K562 (cell line): ENCODE results near the gene GPER1. TPM values are rescaled to one million over a fixed set of nuclear protein-coding genes. Genes with fewer than 3 reads are reported as not detected.

Experiments
- BACH1 ChIP-seq: fragments of 200-800 bp; sonication (Bioruptor generic); IDR thresholded peaks from 2 replicates; pipeline ENCODE4 v1.6.1; 2016; ENCODE audit warnings: missing genetic modification characterization, missing compliant biosample characterization
- CAMTA2 ChIP-seq: fragments of 250-450 bp; sonication (Bioruptor Pico); conservative IDR thresholded peaks from 2 replicates; pipeline ENCODE4 v1.5.1; 2022
- GATAD2A ChIP-seq: fragments of 450-650 bp; IDR thresholded peaks from 2 replicates; pipeline ENCODE4 v1.6.1; 2017
- GTF2F1 ChIP-seq: IDR thresholded peaks from 2 replicates; pipeline ENCODE4 v1.6.1; 2011; ENCODE audit warnings: low read depth, low read length, improper control_type of control experiment
- HMGN3 ChIP-seq: IDR thresholded peaks from 2 replicates; pipeline ENCODE4 v1.6.1; 2011; ENCODE audit warnings: borderline replicate concordance, low read depth, mild to moderate bottlenecking, mixed read lengths, low read length; ENCODE audit not compliant: insufficient read length; ENCODE audit errors: extremely low read depth
- HNRNPLL ChIP-seq: fragments of 200-400 bp; formaldehyde crosslinking; IDR thresholded peaks from 2 replicates; pipeline ENCODE4 v1.6.1; 2017; ENCODE audit warnings: low read length, low read depth, mild to moderate bottlenecking; ENCODE audit not compliant: poor library complexity, severe bottlenecking
- IRF2 ChIP-seq: sonication (generic); formaldehyde crosslinking; IDR thresholded peaks from 2 replicates; pipeline ENCODE4 v1.8.1; 2022; ENCODE audit warnings: mild to moderate bottlenecking, missing genetic modification reagents
- L3MBTL2 ChIP-seq: fragments of 450-650 bp; IDR thresholded peaks from 2 replicates; pipeline ENCODE4 v1.6.1; 2016; ENCODE audit warnings: mild to moderate bottlenecking, moderate library complexity
- PHF8 ChIP-seq: fragments of 200-600 bp; sonication (generic); IDR thresholded peaks from 2 replicates; pipeline ENCODE4 v1.6.1; 2012; ENCODE audit warnings: mixed run types, mild to moderate bottlenecking, inconsistent platforms, low read length, moderate library complexity, borderline replicate concordance
- ZBTB7A ChIP-seq: IDR thresholded peaks from 2 replicates; pipeline ENCODE4 v1.6.1; 2011; ENCODE audit warnings: low read depth, mild to moderate bottlenecking, low read length, moderate library complexity, borderline replicate concordance; ENCODE audit not compliant: control insufficient read depth
- ZC3H8 ChIP-seq: fragments of 450-650 bp; IDR thresholded peaks from 2 replicates; pipeline ENCODE4 v1.6.1; 2017
- ZNF274 ChIP-seq: IDR thresholded peaks from 2 replicates; pipeline ENCODE4 v1.6.1; 2011; ENCODE audit warnings: low read depth, mild to moderate bottlenecking, low read length, moderate library complexity, borderline replicate concordance
- ZSCAN29 ChIP-seq: fragments of 450-650 bp; IDR thresholded peaks from 2 replicates; pipeline ENCODE4 v1.6.1; 2017
- polyA plus RNA-seq, 8 experiments: library from polyadenylated mRNA; depleted of rRNA in 4 of 8; stranded (reverse) in 5 of 8; unstranded in 3 of 8; fragments of >200 nt; fragmentation: Nextera tagmentation in 2 of 8; fragmentation: Illumina TruSeq in 1 of 8; extraction: Ambion mirVana in 2 of 8; extraction: Trizol in 1 of 8; gene quantifications; 2 replicates each; pipeline versions ENCODE4 v1.2.1 to v1.2.3, GENCODE V29; 2011 to 2014; ENCODE audit warnings: inconsistent platforms in 1 of 8, missing spikeins in 1 of 8
- total RNA-seq, 7 experiments: library from RNA; depleted of rRNA in 6 of 7; stranded (reverse); fragments of >200 nt in 6 of 7; fragmentation: Illumina TruSeq in 2 of 7; extraction: Trizol in 2 of 7; gene quantifications; 2 replicates each; pipeline versions ENCODE4 v1.2.1 to v1.2.3, GENCODE V29; 2011 to 2021; ENCODE audit warnings: low replicate concordance in 1 of 7
- TF ChIP-seq, protein P1 (sequence below): fragments of 450-650 bp; IDR thresholded peaks from 2 replicates; pipeline ENCODE4 v1.6.1; 2016; ENCODE audit warnings: mild to moderate bottlenecking, moderate library complexity
- TF ChIP-seq, protein P2 (sequence below), 2 experiments: fragments of 450-650 bp; conservative IDR thresholded peaks; 2 replicates each; pipeline ENCODE4 v1.6.1; 2017; ENCODE audit warnings: mild to moderate bottlenecking in 2 of 2, moderate library complexity in 2 of 2

The GPER1 gene
- total and polyA plus RNA-seq, 9 of the 15 experiments (the other 6 are each of a cell fraction or from before 2014, with no cell fraction given), result 0.04 to 0.09 (median 0.08) TPM; not detected in 6

DNA sequence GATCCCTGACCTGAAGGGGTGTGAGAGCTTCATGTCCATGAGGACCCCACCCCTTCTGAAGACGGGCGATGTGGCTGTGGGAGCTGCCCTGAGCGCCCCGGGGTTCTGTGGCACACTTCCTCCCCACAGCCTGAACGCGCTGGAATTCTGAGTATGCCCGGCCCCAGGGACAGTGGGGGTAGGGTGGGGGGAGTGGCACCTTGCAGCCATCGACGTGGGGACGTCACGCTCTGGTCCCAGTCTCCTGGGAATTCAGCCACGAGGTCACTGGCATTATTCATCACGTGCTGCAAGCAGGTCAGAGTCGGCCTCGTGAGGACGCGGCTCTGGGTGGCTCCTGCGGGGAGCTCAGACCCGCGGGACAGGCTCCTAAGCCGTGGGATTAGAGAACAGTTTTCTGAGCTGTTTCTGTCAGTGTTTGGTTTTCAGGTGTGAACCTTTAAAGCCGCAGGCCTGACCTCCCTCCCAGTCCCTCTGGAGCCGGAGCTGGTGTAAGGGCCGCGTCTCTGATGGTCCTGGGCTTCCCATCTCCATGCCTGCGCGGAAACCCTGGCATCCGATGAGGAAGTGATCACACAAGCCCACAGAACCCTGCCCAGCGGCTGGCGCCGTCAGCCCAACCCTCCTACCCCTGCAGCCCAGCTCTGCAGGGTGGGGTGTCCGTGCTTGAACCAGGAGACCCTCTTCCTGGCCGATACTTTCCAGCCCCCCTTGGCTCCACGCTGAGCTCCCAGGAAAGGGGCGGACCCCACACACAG, 27.4 kb upstream of the GPER1 start (continued):
- TF ChIP-seq, protein P1, sequence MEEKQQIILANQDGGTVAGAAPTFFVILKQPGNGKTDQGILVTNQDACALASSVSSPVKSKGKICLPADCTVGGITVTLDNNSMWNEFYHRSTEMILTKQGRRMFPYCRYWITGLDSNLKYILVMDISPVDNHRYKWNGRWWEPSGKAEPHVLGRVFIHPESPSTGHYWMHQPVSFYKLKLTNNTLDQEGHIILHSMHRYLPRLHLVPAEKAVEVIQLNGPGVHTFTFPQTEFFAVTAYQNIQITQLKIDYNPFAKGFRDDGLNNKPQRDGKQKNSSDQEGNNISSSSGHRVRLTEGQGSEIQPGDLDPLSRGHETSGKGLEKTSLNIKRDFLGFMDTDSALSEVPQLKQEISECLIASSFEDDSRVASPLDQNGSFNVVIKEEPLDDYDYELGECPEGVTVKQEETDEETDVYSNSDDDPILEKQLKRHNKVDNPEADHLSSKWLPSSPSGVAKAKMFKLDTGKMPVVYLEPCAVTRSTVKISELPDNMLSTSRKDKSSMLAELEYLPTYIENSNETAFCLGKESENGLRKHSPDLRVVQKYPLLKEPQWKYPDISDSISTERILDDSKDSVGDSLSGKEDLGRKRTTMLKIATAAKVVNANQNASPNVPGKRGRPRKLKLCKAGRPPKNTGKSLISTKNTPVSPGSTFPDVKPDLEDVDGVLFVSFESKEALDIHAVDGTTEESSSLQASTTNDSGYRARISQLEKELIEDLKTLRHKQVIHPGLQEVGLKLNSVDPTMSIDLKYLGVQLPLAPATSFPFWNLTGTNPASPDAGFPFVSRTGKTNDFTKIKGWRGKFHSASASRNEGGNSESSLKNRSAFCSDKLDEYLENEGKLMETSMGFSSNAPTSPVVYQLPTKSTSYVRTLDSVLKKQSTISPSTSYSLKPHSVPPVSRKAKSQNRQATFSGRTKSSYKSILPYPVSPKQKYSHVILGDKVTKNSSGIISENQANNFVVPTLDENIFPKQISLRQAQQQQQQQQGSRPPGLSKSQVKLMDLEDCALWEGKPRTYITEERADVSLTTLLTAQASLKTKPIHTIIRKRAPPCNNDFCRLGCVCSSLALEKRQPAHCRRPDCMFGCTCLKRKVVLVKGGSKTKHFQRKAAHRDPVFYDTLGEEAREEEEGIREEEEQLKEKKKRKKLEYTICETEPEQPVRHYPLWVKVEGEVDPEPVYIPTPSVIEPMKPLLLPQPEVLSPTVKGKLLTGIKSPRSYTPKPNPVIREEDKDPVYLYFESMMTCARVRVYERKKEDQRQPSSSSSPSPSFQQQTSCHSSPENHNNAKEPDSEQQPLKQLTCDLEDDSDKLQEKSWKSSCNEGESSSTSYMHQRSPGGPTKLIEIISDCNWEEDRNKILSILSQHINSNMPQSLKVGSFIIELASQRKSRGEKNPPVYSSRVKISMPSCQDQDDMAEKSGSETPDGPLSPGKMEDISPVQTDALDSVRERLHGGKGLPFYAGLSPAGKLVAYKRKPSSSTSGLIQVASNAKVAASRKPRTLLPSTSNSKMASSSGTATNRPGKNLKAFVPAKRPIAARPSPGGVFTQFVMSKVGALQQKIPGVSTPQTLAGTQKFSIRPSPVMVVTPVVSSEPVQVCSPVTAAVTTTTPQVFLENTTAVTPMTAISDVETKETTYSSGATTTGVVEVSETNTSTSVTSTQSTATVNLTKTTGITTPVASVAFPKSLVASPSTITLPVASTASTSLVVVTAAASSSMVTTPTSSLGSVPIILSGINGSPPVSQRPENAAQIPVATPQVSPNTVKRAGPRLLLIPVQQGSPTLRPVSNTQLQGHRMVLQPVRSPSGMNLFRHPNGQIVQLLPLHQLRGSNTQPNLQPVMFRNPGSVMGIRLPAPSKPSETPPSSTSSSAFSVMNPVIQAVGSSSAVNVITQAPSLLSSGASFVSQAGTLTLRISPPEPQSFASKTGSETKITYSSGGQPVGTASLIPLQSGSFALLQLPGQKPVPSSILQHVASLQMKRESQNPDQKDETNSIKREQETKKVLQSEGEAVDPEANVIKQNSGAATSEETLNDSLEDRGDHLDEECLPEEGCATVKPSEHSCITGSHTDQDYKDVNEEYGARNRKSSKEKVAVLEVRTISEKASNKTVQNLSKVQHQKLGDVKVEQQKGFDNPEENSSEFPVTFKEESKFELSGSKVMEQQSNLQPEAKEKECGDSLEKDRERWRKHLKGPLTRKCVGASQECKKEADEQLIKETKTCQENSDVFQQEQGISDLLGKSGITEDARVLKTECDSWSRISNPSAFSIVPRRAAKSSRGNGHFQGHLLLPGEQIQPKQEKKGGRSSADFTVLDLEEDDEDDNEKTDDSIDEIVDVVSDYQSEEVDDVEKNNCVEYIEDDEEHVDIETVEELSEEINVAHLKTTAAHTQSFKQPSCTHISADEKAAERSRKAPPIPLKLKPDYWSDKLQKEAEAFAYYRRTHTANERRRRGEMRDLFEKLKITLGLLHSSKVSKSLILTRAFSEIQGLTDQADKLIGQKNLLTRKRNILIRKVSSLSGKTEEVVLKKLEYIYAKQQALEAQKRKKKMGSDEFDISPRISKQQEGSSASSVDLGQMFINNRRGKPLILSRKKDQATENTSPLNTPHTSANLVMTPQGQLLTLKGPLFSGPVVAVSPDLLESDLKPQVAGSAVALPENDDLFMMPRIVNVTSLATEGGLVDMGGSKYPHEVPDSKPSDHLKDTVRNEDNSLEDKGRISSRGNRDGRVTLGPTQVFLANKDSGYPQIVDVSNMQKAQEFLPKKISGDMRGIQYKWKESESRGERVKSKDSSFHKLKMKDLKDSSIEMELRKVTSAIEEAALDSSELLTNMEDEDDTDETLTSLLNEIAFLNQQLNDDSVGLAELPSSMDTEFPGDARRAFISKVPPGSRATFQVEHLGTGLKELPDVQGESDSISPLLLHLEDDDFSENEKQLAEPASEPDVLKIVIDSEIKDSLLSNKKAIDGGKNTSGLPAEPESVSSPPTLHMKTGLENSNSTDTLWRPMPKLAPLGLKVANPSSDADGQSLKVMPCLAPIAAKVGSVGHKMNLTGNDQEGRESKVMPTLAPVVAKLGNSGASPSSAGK, result peak; percentile 39
- TF ChIP-seq HMGN3 (no peak), HNRNPLL (no peak), ZC3H8 (no peak), PHF8 (0 out of 2 replicates have a peak, but pooled peaks have one; percentile 13), CAMTA2 (no peak), ZBTB7A (no peak), GATAD2A (no peak), ZNF274 (no peak), L3MBTL2 (peak; percentile 67; the same call in 1 of the 2 replicates), GTF2F1 (no peak), BACH1 (tag) (no peak), ZSCAN29 (no peak), IRF2 (no peak)
- TF ChIP-seq, protein P2, sequence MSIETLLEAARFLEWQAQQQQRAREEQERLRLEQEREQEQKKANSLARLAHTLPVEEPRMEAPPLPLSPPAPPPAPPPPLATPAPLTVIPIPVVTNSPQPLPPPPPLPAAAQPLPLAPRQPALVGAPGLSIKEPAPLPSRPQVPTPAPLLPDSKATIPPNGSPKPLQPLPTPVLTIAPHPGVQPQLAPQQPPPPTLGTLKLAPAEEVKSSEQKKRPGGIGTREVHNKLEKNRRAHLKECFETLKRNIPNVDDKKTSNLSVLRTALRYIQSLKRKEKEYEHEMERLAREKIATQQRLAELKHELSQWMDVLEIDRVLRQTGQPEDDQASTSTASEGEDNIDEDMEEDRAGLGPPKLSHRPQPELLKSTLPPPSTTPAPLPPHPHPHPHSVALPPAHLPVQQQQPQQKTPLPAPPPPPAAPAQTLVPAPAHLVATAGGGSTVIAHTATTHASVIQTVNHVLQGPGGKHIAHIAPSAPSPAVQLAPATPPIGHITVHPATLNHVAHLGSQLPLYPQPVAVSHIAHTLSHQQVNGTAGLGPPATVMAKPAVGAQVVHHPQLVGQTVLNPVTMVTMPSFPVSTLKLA (conservative IDR thresholded peaks at IDR 0.05), result 0 out of 4 replicates have a peak, but pooled peaks of 1 of the 2 experiments have one; percentile 34
